ENCODE data around the gene FAM83C. TPM values are rescaled to one million over a fixed set of nuclear protein-coding genes. Genes with fewer than 3 reads are reported as not detected.

FAM83C gene
- total RNA-seq, 1 donor from 2014 or later = not detected

GRCh38 chr20:35240811-35241293 lies 51.4 kb downstream of the FAM83C start:
- H3K27ac ChIP-seq (ENCODE audit: low read depth, low read length) = no peak overlapping the region
- H3K9me3 ChIP-seq (ENCODE audit: control insufficient read depth in 3 of 3, low read length in 3 of 3) = no peaks in the 10 kb centered on the region

GRCh38 chr20:35240083-35240810 lies 52.0 kb downstream of the FAM83C start:
- Histone ChIP-seq H3K27me3 (ENCODE audit: control insufficient read depth in 3 of 3, insufficient read depth in 3 of 3, low read length in 3 of 3) (no peaks in the 10 kb centered on the region), H3K9ac (ENCODE audit: low read depth in 1 of 3, low read length in 3 of 3) (no peak overlapping the region), H3K27ac (ENCODE audit: low read depth, low read length) (no peak overlapping the region), H3K36me3 (ENCODE audit: control insufficient read depth in 3 of 3, insufficient read depth in 3 of 3, low read length in 3 of 3) (no peaks in the 10 kb centered on the region), H3K4me1 (ENCODE audit: control insufficient read depth in 3 of 3, insufficient read depth in 3 of 3, low read length in 3 of 3) (no peaks in the 10 kb centered on the region), H3K4me3 (ENCODE audit: low read length in 3 of 3) (no peak overlapping the region), H3K9me3 (ENCODE audit: control insufficient read depth in 3 of 3, low read length in 3 of 3) (no peaks in the 10 kb centered on the region)

More at GRCh38 chr20:35240811-35241293, 51.4 kb downstream of the FAM83C start:
- no peaks in the 10 kb centered on the region for H3K36me3 ChIP-seq (ENCODE audit: control insufficient read depth in 3 of 3, insufficient read depth in 3 of 3, low read length in 3 of 3)
- H3K9ac ChIP-seq (ENCODE audit: low read depth in 1 of 3, low read length in 3 of 3) = no peak overlapping the region
- H3K4me1 ChIP-seq (ENCODE audit: control insufficient read depth in 3 of 3, insufficient read depth in 3 of 3, low read length in 3 of 3) = no peaks in the 10 kb centered on the region
- H3K4me3 ChIP-seq (ENCODE audit: low read length in 3 of 3) = no peak overlapping the region
- no peaks in the 10 kb centered on the region for H3K27me3 ChIP-seq (ENCODE audit: control insufficient read depth in 3 of 3, insufficient read depth in 3 of 3, low read length in 3 of 3)

GRCh38 chr20:35238735-35239134 lies 53.5 kb downstream of the FAM83C start:
- H3K9me3 ChIP-seq (ENCODE audit: control insufficient read depth in 3 of 3, low read length in 3 of 3) = no peaks in the 10 kb centered on the region
- H3K27ac ChIP-seq (ENCODE audit: low read depth, low read length) = no peak overlapping the region
- no peaks in the 10 kb centered on the region for H3K4me1 ChIP-seq (ENCODE audit: control insufficient read depth in 3 of 3, insufficient read depth in 3 of 3, low read length in 3 of 3)
- no peaks in the 10 kb centered on the region for H3K27me3 ChIP-seq (ENCODE audit: control insufficient read depth in 3 of 3, insufficient read depth in 3 of 3, low read length in 3 of 3)
- no peak overlapping the region for H3K9ac ChIP-seq (ENCODE audit: low read depth in 1 of 3, low read length in 3 of 3)
- H3K4me3 ChIP-seq (ENCODE audit: low read length in 3 of 3) = no peak overlapping the region
- H3K36me3 ChIP-seq (ENCODE audit: control insufficient read depth in 3 of 3, insufficient read depth in 3 of 3, low read length in 3 of 3) = no peaks in the 10 kb centered on the region

GRCh38 chr20:35238170-35238569 lies 54.1 kb downstream of the FAM83C start:
- H3K4me3 ChIP-seq (ENCODE audit: low read length in 3 of 3) = no peak overlapping the region
- no peaks in the 10 kb centered on the region for H3K36me3 ChIP-seq (ENCODE audit: control insufficient read depth in 3 of 3, insufficient read depth in 3 of 3, low read length in 3 of 3)
- no peak overlapping the region for H3K27ac ChIP-seq (ENCODE audit: low read depth, low read length)
- H3K27me3 ChIP-seq (ENCODE audit: control insufficient read depth in 3 of 3, insufficient read depth in 3 of 3, low read length in 3 of 3) = no peaks in the 10 kb centered on the region
- no peaks in the 10 kb centered on the region for H3K4me1 ChIP-seq (ENCODE audit: control insufficient read depth in 3 of 3, insufficient read depth in 3 of 3, low read length in 3 of 3)
- H3K9me3 ChIP-seq (ENCODE audit: control insufficient read depth in 3 of 3, low read length in 3 of 3) = no peaks in the 10 kb centered on the region
- H3K9ac ChIP-seq (ENCODE audit: low read depth in 1 of 3, low read length in 3 of 3) = no peak overlapping the region

GRCh38 chr20:35237486-35237885 lies 54.7 kb downstream of the FAM83C start:
- no peak overlapping the region for H3K4me3 ChIP-seq (ENCODE audit: low read length in 3 of 3)
- peaks cover 0 to 4% (median 0%) of the 10 kb centered on the region in 3 donors for H3K27me3 ChIP-seq (ENCODE audit: control insufficient read depth in 3 of 3, insufficient read depth in 3 of 3, low read length in 3 of 3)
- no peak overlapping the region for H3K27ac ChIP-seq (ENCODE audit: low read depth, low read length)
- no peaks in the 10 kb centered on the region for H3K9me3 ChIP-seq (ENCODE audit: control insufficient read depth in 3 of 3, low read length in 3 of 3)
- no peaks in the 10 kb centered on the region for H3K36me3 ChIP-seq (ENCODE audit: control insufficient read depth in 3 of 3, insufficient read depth in 3 of 3, low read length in 3 of 3)
- no peaks in the 10 kb centered on the region for H3K4me1 ChIP-seq (ENCODE audit: control insufficient read depth in 3 of 3, insufficient read depth in 3 of 3, low read length in 3 of 3)
- H3K9ac ChIP-seq (ENCODE audit: low read depth in 1 of 3, low read length in 3 of 3) = no peak overlapping the region

GRCh38 chr20:35235881-35236280 lies 56.3 kb downstream of the FAM83C start:
- Histone ChIP-seq H3K4me3 (ENCODE audit: low read length in 3 of 3) (no peak overlapping the region), H3K27ac (ENCODE audit: low read depth, low read length) (no peak overlapping the region), H3K4me1 (ENCODE audit: control insufficient read depth in 3 of 3, insufficient read depth in 3 of 3, low read length in 3 of 3) (no peaks in the 10 kb centered on the region), H3K9ac (ENCODE audit: low read depth in 1 of 3, low read length in 3 of 3) (no peak overlapping the region), H3K9me3 (ENCODE audit: control insufficient read depth in 3 of 3, low read length in 3 of 3) (no peaks in the 10 kb centered on the region), H3K36me3 (ENCODE audit: control insufficient read depth in 3 of 3, insufficient read depth in 3 of 3, low read length in 3 of 3) (no peaks in the 10 kb centered on the region), H3K27me3 (ENCODE audit: control insufficient read depth in 3 of 3, insufficient read depth in 3 of 3, low read length in 3 of 3) (peaks cover 0 to 5% (median 0%) of the 10 kb centered on the region in 3 donors)

Other genes starting within 250 kb of the FAM83C start
- gene TRPC4AP, start 199.6 kb downstream of the FAM83C start, total RNA-seq = 49.6 TPM
- 7.8 TPM for gene EDEM2, start 145.1 kb downstream of the FAM83C start, total RNA-seq
- gene PROCR, start 120.4 kb downstream of the FAM83C start, total RNA-seq = 50.6 TPM
- gene MMP24, start 65.7 kb downstream of the FAM83C start, total RNA-seq = under 0.01 TPM
- gene MMP24OS, start 14.3 kb downstream of the FAM83C start, total RNA-seq = 4.2 TPM
- gene EIF6, start 7.7 kb downstream of the FAM83C start, total RNA-seq = 74.1 TPM
- 33.4 TPM for gene UQCC1, start 119.5 kb upstream of the FAM83C start, total RNA-seq
- 0.52 TPM for gene GDF5, start 145.8 kb upstream of the FAM83C start, total RNA-seq
- gene CEP250, start 163.2 kb upstream of the FAM83C start, total RNA-seq = 14.6 TPM
- gene C20orf173, start 237.2 kb upstream of the FAM83C start, total RNA-seq = not detected
- gene ERGIC3, start 249.7 kb upstream of the FAM83C start, total RNA-seq = 328 TPM